Aorta (tissue), 5 donors: ENCODE results near the gene ENHO. TPM values are rescaled to one million over a fixed set of nuclear protein-coding genes. Genes with fewer than 3 reads are reported as not detected.

Experiments
- ATAC-seq: fragments of 200-7000 bp; cut with Tn5 transposase; one replicate; pipeline ENCODE4 v1.9.1; 2022; ENCODE audit warnings: moderate library complexity; ENCODE audit not compliant: low FRiP score
- DNase-seq, 2 donors: peaks; one replicate each; pipeline ENCODE4 v3.0.0-alpha.2; 2020
- H3K27ac ChIP-seq, 2 donors: one replicate each; pipeline ENCODE4 v1.5.1; 2013; ENCODE audit warnings: low read length in 2 of 2, mild to moderate bottlenecking in 2 of 2, moderate library complexity in 2 of 2, control low read depth in 1 of 2, inconsistent platforms in 1 of 2, low read depth in 1 of 2
- H3K27me3 ChIP-seq, 2 donors: one replicate each; pipeline ENCODE4 v1.6.1; 2013; ENCODE audit warnings: control low read depth in 1 of 2, low read length in 1 of 2, mild to moderate bottlenecking in 1 of 2, moderate library complexity in 1 of 2; ENCODE audit not compliant: insufficient read depth in 2 of 2, control insufficient read depth in 1 of 2
- H3K36me3 ChIP-seq, 2 donors: one replicate each; pipeline ENCODE4 v1.6.1; 2013; ENCODE audit warnings: control low read depth in 1 of 2, low read length in 1 of 2, mild to moderate bottlenecking in 1 of 2; ENCODE audit not compliant: insufficient read depth in 2 of 2, control insufficient read depth in 1 of 2
- H3K4me1 ChIP-seq, 2 donors: one replicate each; pipeline ENCODE4 v1.6.1; 2013; ENCODE audit warnings: low read length in 2 of 2, control low read depth in 1 of 2, mild to moderate bottlenecking in 1 of 2, moderate library complexity in 1 of 2; ENCODE audit not compliant: insufficient read depth in 2 of 2, control insufficient read depth in 1 of 2
- H3K4me3 ChIP-seq, 2 donors: one replicate each; pipeline ENCODE4 v1.5.1; 2013; ENCODE audit warnings: low read length in 2 of 2, control low read depth in 1 of 2, mild to moderate bottlenecking in 1 of 2
- H3K9me3 ChIP-seq: one replicate; pipeline ENCODE4 v1.6.1; 2013; ENCODE audit warnings: mild to moderate bottlenecking, low read length; ENCODE audit not compliant: control insufficient read depth
- WGBS, 2 donors: extraction: QIAGEN DNeasy Blood & Tissue Kit; methylation state at CpG; one replicate each; pipeline ENCODE4 v1.1.7; 2013; 5-methylcytosine and 5-hydroxymethylcytosine counted together
- intact Hi-C, 2 donors: fragments of 100-400 bp; cut with DNase I; formaldehyde crosslinking; loops; one replicate each; pipeline versions ENCODE4 v1.14.2 to v1.15.0; 2022
- polyA plus RNA-seq, 2 donors: library from polyadenylated mRNA; stranded (reverse); fragments of 200-250 nt; gene quantifications; one replicate each; pipeline ENCODE4 v1.2.3, GENCODE V29; 2013
- total RNA-seq, 2 donors: library from RNA; stranded (reverse); fragmentation: NEBNext Ultra II Directional; extraction: Animal tissue kit (Norgen Biotek cat#: 25700); gene quantifications; one replicate each; pipeline ENCODE4 v1.2.1, GENCODE V29; 2021
- donor health status: healthy with polysubstance abuse.
- donor health status: Bipolar disorder and iron deficiency.
- donor health status: DM: no; HTN: no; CAD: no.
- donor health status: DM: no; HTN: no; CAD: no.
- donor health status: DM: yes; HTN: yes; CAD: no.

Gene ENHO
- total and polyA plus RNA-seq, 4 donors = not detected

DNA sequence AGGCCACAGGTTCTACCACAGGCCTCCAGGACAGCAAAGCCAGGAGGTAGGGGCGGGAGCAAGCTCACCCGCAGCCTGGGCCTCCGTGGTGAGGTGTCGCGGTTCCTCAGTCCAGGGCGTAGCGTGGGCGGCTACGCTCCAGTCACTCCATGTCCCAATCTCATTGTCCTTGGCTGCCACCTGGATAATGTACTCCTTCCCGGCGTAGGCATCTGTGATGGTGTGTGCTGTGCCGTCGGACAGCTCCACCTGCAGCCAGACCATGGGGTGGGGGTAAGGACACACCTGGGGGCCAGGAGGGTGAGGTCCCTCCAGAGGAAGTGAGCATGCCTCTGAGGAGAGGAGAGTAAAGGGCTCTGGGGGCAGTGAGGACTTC is 29.8 kb upstream of the ENHO start:
- ATAC-seq (no peak), DNase-seq (peak; percentile 20 to 44)
- Histone ChIP-seq H3K36me3 (no peaks in the 10 kb centered on the region), H3K27ac (no peak overlapping the region), H3K4me1 (no peaks in the 10 kb centered on the region), H3K4me3 (no peak overlapping the region), H3K9me3 (no peaks in the 10 kb centered on the region), H3K27me3 (no peaks in the 10 kb centered on the region)
- intact Hi-C loops = no loop called here
- 93 to 98% methylated on average over 13 of the region's 13 CpGs for WGBS, 2 donors

DNA sequence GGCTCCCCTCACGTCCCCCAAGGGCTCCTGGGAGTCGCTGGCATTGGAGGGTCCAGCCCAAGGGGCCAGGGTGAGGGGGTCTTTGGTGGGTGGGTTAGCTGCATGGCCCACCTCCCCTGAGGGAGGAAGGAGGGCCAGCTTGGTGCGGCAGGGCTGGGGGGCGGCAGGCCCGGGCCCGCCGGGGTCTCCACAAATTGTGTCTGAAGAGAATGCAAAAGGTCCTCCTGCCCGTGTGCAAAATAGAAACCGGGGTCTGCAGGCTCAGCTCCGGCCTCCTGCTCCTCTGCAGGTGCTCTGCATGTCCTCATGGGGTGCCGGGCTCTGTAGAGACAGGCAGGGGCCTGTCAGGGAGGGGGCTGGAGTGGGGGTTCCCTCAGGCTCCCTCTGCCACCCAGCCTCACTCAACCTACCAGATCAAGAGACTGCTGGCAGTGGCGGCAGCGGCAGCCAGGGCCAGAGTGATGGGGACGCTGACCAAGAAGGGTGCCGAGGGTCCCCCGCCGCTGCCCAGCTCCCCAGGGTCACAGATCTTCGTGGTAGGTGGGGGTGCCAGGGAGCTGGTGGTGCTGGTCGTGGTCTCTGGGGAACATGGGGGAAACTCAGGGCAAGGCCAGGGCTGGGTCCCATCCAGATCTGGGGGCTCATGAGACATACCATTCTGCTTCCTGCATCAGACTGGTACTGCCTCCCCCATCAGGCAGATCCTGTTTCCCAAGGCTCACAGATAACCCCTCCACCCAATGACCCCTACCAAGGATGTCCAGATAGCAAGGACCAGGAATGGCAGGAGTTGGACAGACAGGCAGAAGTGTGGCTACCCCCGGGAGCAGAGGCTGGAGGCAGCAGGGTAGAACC is 29.2 kb upstream of the ENHO start:
- Histone ChIP-seq H3K27me3 (no peaks in the 10 kb centered on the region), H3K4me1 (no peaks in the 10 kb centered on the region), H3K9me3 (no peaks in the 10 kb centered on the region), H3K27ac (no peak overlapping the region), H3K4me3 (no peak overlapping the region), H3K36me3 (no peaks in the 10 kb centered on the region)
- intact Hi-C loops = no loop called here
- WGBS, 2 donors = 89 to 92% methylated on average over 20 of the region's 20 CpGs
- ATAC-seq (no peak), DNase-seq (peak; percentile 37 to 71)

DNA sequence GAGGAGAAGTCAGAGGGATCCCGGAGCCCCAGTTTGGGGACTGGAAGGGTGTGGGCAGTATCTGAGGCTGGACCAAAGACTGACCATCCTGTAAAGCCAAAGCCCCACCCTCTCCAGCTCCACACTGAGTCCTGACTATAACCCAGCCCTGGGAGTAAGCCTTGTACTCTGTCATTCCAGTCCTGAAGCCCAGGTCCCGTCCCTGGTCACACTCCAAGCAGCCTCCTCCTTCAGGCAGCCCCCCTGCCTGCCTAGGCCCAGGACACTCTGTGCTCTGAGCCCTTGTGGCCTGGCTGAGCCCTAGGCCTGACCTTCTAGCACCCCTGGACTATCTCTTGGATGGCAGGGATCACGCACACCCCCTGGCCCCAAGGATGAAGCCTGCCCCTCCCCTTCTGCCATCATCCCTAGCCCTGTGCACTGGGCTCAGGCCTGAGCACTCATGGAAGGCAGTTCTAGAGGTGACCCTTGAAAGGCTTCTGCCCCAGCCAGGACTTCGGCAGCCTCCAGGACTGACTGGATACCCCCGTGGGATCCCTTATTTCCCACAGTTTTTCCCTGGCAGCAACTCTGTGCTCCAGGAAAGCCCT is 28.0 kb upstream of the ENHO start:
- Histone ChIP-seq H3K4me1 (no peaks in the 10 kb centered on the region), H3K36me3 (no peaks in the 10 kb centered on the region), H3K4me3 (no peak overlapping the region), H3K9me3 (no peaks in the 10 kb centered on the region), H3K27ac (no peak overlapping the region), H3K27me3 (no peaks in the 10 kb centered on the region)
- intact Hi-C loops = no loop called here
- DNase-seq (peak; percentile 21 to 51), ATAC-seq (no peak)
- whole genome bisulfite sequencing, 2 donors = 86 to 89% methylated on average over 5 of the region's 5 CpGs

DNA sequence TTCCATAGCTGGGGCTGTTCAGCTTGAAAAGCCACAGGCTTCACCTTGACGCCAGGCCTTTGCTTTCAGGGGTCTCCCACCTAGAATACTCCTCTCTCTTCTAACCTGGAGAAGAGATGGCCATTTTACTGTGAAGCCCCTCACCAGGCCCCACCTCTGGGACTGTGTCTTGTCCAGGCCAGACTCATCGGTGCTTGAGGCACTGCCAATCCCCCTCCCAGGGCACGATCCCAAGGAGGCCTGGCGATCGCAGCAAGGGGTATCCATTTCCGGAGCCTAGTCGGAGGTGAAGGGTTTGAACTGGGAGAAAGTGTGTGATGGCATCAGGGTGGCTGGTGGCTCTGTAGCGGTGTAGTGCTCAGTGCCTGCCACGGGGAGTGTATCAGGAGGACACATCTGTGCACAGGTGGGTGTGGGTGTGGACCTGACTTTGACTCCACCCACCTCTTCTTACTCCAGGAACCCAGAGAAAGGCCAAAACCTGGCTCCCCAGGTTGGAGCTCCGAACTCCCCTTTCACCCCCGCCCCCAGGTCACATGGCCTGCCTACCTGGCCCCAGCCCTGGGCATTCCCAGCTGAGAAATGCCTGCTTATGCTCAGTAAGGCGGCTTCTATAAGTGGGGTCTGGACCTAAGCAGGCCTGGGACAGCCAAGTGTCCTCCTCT is 27.4 kb upstream of the ENHO start:
- WGBS, 2 donors = 87 to 93% methylated on average over 12 of the region's 12 CpGs
- H3K4me1 ChIP-seq = no peaks in the 10 kb centered on the region
- H3K4me3 ChIP-seq = no peak overlapping the region
- H3K27me3 ChIP-seq = no peaks in the 10 kb centered on the region
- intact Hi-C loops = no loop called here
- no peak overlapping the region for H3K27ac ChIP-seq
- DNase-seq (peak; percentile 30 to 48), ATAC-seq (no peak)
- H3K36me3 ChIP-seq = no peaks in the 10 kb centered on the region
- H3K9me3 ChIP-seq = no peaks in the 10 kb centered on the region

DNA sequence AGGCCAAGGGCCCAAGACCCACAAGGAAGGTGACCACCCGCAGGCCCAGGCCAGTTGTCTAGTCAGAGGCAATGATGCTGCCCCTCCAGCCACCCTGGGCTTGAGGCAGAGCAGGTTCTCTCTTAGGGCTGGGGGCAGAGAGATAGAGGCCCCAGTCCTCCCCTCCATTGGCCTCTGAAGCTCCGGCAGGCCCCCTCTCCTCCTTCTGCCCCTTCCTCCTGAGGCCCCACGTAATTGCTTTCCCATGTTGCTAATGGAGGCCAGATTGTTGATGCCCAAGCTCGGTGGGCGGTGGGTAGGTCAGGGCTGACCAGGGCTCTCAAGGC is 26.6 kb upstream of the ENHO start:
- H3K36me3 ChIP-seq = no peaks in the 10 kb centered on the region
- ATAC-seq (no peak), DNase-seq (peak in 1 of 2 donors; percentile 33)
- no peak overlapping the region for H3K27ac ChIP-seq
- no peaks in the 10 kb centered on the region for H3K9me3 ChIP-seq
- H3K4me3 ChIP-seq = no peak overlapping the region
- intact Hi-C loops = loop anchor here in 1 of 2 donors (2.0 kb wide), 1 partner anchor 41 kb away; no protein-coding TSS in a partner anchor
- no peaks in the 10 kb centered on the region for H3K4me1 ChIP-seq
- H3K27me3 ChIP-seq = no peaks in the 10 kb centered on the region
- 90 to 92% methylated on average over 5 of the region's 5 CpGs for WGBS, 2 donors

DNA sequence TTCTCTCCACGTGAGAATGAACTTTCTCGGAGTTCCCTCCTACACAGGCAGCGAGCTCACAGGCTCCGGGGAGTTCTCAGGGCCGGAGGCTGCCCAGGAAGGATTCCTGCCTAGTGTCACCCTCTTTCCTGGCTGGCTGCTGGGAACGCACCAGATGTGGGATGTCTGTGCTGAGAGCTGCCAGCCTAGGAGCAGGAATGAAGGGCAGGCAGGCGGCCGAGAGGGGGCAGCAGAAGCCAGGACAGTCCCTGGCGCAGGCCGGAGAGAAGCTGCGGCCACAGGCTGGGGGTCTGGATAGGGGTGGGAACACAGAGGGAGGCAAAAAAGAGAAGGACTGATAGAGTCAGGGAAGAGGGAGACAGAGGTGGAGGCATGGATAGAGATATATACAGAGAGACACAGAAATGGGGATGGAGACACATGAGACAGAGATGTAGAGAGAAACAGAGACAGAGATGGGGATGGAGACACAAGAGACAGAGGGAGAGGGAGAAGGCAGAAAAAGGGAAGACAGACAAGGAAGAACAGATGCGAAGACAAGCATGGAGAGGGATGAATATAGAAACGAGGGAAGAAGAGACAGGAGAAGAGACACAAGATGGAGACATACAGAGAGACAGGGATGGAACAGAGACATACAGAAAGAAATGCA is 25.3 kb upstream of the ENHO start:
- ATAC-seq (peak; percentile 84), DNase-seq (peak; percentile 83 to 91)
- H3K27me3 ChIP-seq = no peaks in the 10 kb centered on the region
- no peak overlapping the region for H3K4me3 ChIP-seq
- no peaks in the 10 kb centered on the region for H3K9me3 ChIP-seq
- WGBS, 2 donors = 11 to 17% methylated on average over 13 of the region's 13 CpGs
- H3K27ac ChIP-seq = no peak overlapping the region
- H3K36me3 ChIP-seq = no peaks in the 10 kb centered on the region
- intact Hi-C loops = loop anchor here (2.0 kb wide), 1 partner anchor 43 kb away; no protein-coding TSS in a partner anchor
- H3K4me1 ChIP-seq = no peaks in the 10 kb centered on the region

DNA sequence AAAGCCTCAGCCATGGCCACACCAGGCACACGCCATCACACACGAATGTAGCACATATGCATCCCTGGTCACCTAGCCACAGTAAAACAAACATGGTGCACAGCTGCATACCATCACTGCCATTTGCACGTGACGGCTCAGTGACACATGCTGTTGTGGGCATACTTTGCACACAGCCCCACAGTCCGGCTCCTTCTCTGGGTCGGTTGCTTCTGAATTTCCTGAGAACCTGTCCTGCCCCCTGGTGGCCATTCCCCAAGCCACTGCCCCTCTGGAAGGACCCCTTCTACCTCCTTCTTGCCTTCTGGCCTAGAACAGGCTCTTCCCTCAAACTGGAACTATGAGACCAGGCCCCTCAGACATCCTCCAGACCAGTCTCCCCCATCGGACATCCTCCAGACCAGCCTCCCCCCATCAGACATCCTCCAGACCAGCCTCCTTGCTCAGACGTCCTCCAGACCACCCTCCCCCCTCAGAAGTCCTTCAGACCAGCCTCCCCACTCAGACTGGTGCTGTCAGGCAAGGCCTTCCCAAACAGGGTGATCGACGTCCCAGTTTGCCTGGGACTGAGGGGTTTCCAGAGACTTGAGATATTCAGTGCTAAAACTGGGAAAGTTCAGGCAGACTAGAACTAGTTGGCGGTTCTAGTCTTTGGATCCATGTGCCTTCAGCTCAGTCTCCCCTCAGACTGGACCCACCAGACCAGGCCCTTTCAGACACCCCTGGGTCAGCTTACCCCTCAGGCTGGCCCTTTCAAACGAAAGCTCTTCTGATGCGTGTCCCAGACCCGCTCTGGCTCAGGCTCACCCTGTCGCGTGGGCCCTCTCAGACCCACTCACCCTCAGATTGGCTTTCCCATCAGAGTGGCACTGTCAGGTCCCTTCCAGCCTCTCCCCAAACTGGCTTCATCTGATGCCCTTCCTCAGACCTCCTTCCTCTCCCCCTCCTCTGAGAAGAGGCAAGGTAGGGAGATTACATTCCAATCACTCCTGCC is 24.3 kb upstream of the ENHO start:
- Histone ChIP-seq H3K4me3 (no peak overlapping the region), H3K9me3 (peaks cover under 1% of the 10 kb centered on the region), H3K4me1 (no peaks in the 10 kb centered on the region), H3K27me3 (no peaks in the 10 kb centered on the region), H3K27ac (no peak overlapping the region), H3K36me3 (no peaks in the 10 kb centered on the region)
- 58 to 61% methylated on average over 16 of the region's 16 CpGs for WGBS, 2 donors
- ATAC-seq = peak; percentile 71
- DNase-seq = peak; percentile 61 to 89
- intact Hi-C loops = loop anchor here in 1 of 2 donors (2.0 kb wide), 1 partner anchor 44 kb away; no protein-coding TSS in a partner anchor
